HG03432 (cell line): Measurements from ENCODE around the gene RBMS3.

ENCODE experiments used
- ATAC-seq: cut with Tn5 transposase; IDR thresholded peaks from one replicate; pipeline ENCODE4 v1.9.1; 2021; ENCODE audit warnings: mild to moderate bottlenecking, moderate library complexity; ENCODE audit not compliant: unreplicated experiment

Gene RBMS3

DNA sequence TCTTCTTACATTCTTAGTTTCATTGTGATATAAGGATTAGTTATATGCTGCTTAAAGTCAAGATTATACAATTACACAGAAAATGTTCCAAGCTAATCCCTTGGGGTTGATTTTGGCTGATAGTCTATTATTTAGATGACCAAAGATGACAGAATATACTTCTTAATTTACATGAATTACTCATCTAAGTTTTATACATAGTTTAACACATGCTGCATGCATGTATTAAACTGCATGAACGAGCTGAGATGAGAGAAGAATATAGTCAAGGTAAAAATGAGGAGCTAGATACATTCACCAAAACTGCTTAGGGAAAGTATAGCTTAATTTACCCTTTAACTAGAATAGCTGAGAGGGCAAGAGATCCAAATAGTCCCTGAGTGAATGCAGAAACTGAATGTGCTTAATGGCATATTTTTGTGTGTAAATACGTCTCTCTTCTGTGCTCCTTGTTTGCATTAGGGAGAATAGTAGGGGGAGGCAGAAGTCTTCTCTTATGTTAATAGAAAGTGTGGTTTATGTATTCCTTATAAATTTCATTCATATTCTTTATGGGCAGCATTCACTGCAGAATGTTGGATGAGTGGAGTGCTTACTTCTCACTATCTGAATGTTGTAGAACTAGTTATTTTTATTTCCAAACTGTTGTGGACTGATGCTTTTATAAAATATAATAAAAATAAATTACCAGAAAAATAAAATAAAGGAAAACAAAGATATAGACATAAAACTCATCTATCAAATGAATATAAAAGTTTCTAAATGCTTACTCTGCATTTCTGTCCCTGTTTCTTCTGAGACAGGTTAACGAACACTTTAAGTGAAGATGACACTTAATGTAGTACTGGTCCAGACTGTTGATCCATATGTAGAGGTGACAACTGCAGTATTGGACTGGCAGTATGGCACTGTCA is 327.8 kb downstream of the RBMS3 start:
- ATAC-seq, result no peak

DNA sequence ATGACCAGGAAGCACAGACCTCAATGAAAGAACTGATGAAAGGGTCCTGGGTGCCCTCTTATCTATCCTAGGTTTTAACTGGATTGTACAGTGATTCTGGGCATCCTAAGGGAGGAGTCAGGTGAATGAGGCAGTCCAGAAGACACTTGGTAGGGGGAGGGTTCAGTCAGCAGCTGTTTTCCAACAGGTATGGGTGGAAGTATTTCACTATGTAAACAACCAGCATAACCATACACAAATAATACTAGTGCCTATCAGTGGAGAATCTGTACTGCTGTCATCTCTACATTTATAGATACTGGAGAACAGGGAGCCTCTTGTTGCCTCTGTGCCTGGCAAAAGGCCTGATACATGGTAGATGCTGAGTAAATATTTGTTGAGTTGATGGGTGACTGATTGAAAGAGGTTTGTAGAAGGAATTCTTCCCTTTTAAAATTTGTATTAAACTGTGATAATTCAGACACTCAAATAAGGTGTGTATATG is 328.5 kb downstream of the RBMS3 start:
- ATAC-seq, result no peak

DNA sequence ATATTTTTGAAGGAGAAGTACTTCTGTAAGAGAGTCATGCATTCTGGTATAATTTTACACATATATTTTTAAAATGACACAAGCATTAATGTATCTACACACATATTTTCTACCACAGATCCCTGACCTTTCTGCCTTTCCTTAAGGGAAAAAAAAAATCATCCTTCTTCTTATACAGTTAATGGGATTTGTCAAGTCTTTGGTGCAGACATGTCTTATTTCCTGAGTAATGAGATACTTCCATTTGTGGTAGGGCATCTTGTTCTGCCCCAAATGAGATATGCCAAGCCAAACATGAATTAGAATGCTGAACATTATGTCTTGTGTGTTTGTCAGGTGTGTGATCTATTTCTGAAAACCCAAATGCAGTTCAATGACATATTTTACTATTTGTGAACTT is 329.9 kb downstream of the RBMS3 start:
- no peak for ATAC-seq

DNA sequence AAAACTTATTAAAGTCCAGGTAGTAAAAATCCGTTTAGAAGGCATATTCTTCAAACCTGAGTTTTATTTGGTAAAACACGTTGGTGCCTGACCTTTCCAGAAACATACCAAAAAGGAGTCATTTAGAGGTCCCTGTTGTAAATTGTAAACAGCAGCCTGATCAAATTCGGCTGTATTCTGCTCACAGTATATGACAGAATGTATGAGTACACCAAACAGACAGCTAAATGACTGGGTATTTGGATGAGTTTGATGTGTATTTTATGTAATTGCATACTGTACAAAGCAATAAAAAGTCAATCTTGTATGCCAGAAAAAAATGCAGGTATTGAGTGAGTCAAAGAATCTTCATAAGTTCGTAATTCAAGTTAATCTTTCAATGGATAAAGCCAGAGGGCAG is 330.4 kb downstream of the RBMS3 start:
- no peak for ATAC-seq

- ATAC-seq, result no peak
Measured at GRCh38 chr3:29612536-29612935, 331.7 kb downstream of the RBMS3 start.

- no peak for ATAC-seq
Measured at GRCh38 chr3:29614954-29615353, 334.1 kb downstream of the RBMS3 start.

GRCh38 chr3:29618395-29619282 is 337.8 kb downstream of the RBMS3 start:
- no peak for ATAC-seq

DNA sequence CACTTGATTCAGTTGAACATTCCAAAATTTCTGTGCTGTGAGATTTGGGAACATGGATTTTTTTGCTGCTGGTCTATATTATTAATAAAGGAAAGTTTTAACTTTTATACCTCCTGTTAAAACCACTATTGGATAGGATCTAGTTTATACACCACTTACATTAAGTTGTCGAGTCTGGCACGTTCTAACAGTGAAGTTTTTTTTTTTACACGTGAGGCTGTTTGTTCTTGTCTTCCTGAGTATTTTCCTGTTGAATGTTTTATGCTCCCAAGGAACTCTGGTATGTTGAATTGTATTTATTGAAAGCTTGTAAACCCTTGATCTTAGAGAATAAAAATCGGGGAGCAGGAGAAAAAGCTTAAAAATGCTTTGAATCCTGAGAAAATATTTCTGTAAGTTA is 338.8 kb downstream of the RBMS3 start:
- no peak for ATAC-seq

DNA sequence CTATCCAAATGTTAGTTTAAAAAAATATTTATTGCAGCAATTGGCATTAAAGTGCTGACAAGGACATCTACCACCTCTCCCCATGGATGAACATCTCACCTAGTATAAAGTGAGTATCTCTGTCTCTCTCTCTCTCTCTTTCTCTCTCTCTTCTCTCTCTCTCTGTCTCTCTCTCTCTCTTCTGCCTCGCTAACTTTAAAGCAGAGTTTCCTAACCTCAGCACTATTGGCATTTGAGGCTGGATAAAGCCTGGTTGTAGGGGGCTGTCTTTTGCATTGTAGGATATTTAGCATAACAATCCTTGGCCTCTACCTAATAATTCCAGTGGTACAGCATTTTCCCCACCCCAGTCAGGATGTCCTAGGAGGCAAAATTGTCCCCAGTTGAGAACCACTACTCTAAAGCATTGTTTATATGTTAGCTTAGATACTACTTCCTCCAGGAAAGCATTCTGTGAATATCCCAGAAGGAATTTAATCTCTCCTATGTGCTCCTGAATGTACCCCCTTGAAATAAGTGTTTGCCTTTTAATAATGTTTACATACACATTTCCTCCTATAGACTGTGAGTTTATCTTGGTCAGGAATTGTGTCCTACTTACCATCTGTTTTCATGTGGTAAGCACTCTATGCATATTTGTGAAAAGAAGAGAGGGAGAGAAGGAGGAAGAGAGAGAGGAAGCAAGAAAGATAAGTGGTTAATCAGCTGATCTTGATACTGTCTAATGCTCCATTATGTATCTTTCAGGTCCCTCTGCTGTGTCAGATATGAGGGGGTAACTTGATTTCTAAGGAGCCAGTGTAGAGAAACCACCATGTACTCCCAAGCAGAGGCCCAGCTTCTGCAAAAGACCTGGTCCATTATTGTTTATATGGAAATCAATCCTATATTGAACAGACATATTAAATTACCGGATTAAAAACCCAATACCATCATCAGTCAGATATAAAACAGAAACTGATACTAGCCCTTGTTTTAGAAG is 346.6 kb downstream of the RBMS3 start:
- no peak for ATAC-seq

- ATAC-seq, result no peak
Measured at GRCh38 chr3:29628795-29629194, 347.9 kb downstream of the RBMS3 start.

DNA sequence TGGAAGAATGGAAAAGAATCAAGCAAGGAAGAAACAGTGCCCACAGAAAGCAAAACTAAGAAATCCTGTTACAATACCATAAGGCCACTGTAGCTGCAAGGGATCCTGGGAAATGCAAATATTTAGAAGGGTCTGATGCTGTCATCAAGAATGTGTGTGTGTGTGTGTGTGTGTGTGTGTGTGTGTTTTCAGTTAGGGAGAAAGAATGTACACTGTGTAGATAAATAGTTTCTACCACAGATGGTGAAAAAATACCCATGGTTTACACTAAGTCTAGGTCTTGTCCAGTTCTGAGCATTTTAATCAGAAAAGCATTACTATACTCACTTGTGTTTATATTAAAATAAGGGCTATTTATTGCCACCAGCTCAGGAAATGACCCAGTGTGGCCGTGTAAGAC is 355.0 kb downstream of the RBMS3 start:
- ATAC-seq, result no peak

- no peak for ATAC-seq
Measured at GRCh38 chr3:29637068-29637467, 356.2 kb downstream of the RBMS3 start.

DNA sequence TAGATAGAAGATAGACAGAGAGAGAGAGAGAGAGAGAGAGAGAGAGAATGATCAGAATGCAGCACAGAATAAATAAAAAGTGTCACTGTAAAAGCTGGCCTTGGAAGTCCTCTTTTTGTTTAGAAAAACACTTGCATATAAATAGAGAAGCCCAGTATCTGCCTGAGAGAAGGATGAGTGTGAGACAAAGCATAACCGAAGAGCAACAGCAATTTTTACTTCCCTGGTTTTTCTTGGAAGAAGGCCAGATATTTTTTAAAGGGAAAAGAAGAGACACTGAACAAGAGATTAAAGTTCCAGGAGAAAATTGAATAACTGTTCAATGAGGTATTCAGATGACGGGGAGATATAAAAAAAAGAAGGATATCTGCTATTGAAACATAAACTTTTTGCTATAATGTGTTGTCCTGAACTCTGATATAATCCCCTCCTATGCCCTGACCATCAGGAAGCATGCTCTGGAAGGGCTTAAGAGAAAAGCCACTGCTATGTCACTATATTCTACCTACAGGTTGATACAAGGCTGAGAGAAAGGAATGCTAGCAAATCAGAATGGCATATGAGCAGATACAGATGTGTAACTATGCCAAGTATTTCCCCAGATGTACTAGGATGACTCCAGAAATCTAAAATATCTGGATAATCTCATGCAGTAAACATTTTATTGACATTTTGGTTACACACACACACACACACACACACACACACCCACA is 358.9 kb downstream of the RBMS3 start:
- no peak for ATAC-seq

- no peak for ATAC-seq
Measured at GRCh38 chr3:29642393-29643033, 361.6 kb downstream of the RBMS3 start.

- ATAC-seq, result no peak
Measured at GRCh38 chr3:29643034-29643425, 362.2 kb downstream of the RBMS3 start.

GRCh38 chr3:29644261-29644660 is 363.4 kb downstream of the RBMS3 start:
- ATAC-seq, result no peak

DNA sequence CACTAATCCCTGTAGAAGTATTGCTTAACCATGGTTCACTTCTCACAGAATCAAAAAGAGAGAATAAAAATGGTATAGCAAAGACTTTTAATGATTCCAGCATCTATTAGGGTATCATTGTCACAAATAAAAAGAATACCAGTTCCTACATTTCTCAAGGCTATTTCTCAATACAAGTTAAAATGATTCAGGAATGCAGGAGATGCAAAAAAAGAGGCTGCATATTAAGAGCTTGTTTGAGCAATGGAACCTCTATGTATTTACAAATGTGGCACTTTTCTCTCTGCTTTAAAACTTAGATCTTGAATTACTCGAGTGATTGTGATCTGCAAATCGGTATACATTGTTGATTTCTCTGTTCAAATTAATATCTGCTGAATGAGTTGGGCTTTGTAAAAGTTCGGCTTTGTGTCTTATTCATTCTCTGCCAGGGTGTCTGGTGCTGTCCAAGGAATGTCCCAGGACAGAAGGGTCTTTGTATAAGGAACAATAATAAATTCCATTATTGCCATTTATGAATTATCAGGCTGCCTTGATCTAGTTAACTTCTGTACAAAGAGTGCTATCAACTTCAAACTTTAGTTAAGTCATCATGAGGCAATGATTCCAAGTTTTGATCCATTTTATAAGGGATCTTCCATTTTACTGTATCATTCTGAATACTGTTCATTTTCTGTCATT is 364.2 kb downstream of the RBMS3 start:
- no peak for ATAC-seq

- ATAC-seq, result no peak
Measured at GRCh38 chr3:29646043-29646442, 365.2 kb downstream of the RBMS3 start.
